Colonic mucosa (tissue), 4 donors: ENCODE data around the gene SNN. TPM values are rescaled to one million over a fixed set of nuclear protein-coding genes. Genes with fewer than 3 reads are reported as not detected.

Experiments used
- DNase-seq: peaks from one replicate; pipeline ENCODE4 v3.0.0-alpha.2; 2020
- H3K27ac ChIP-seq: fragments of 200-600 bp; one replicate; pipeline ENCODE4 v1.8.0; 2021
- H3K27me3 ChIP-seq: fragments of 200-600 bp; one replicate; pipeline ENCODE4 v1.8.0; 2021
- H3K36me3 ChIP-seq: fragments of 200-600 bp; one replicate; pipeline ENCODE4 v1.8.0; 2021
- H3K4me1 ChIP-seq: fragments of 200-600 bp; one replicate; pipeline ENCODE4 v1.8.0; 2021; ENCODE audit warnings: mild to moderate bottlenecking
- H3K4me3 ChIP-seq: fragments of 200-600 bp; one replicate; pipeline ENCODE4 v1.8.0; 2021
- H3K9ac ChIP-seq, 2 donors: one replicate each; pipeline ENCODE4 v1.7.0; 2013; ENCODE audit warnings: control low read depth in 2 of 2, low read depth in 2 of 2, low read length in 2 of 2
- H3K9me3 ChIP-seq: fragments of 200-600 bp; one replicate; pipeline ENCODE4 v1.8.0; 2021
- intact Hi-C: fragments of 100-400 bp; cut with DNase I; formaldehyde crosslinking; loops from one replicate; pipeline ENCODE4 v1.14.1; 2022
- total RNA-seq, 2 donors: library from RNA; stranded (reverse); fragmentation: NEBNext Ultra II Directional in 1 of 2; extraction: Animal tissue kit (Norgen Biotek cat#: 25700) in 1 of 2; gene quantifications; one replicate each; pipeline ENCODE4 v1.2.1, GENCODE V29; 2021
- TF ChIP-seq, protein P1 (sequence below): fragments of 200-600 bp; IDR thresholded peaks from one replicate; pipeline ENCODE4 v1.8.0; 2022; ENCODE audit warnings: antibody characterized with exemption, mild to moderate bottlenecking
- donor health status: healthy.
- donor health status: DM: no; HTN: no; CAD: no.
- donor health status: DM: no; HTN: no; CAD: no.

The SNN gene
- total RNA-seq, result 1 to 10 TPM; 2.4 to 5.6 TPM

DNA sequence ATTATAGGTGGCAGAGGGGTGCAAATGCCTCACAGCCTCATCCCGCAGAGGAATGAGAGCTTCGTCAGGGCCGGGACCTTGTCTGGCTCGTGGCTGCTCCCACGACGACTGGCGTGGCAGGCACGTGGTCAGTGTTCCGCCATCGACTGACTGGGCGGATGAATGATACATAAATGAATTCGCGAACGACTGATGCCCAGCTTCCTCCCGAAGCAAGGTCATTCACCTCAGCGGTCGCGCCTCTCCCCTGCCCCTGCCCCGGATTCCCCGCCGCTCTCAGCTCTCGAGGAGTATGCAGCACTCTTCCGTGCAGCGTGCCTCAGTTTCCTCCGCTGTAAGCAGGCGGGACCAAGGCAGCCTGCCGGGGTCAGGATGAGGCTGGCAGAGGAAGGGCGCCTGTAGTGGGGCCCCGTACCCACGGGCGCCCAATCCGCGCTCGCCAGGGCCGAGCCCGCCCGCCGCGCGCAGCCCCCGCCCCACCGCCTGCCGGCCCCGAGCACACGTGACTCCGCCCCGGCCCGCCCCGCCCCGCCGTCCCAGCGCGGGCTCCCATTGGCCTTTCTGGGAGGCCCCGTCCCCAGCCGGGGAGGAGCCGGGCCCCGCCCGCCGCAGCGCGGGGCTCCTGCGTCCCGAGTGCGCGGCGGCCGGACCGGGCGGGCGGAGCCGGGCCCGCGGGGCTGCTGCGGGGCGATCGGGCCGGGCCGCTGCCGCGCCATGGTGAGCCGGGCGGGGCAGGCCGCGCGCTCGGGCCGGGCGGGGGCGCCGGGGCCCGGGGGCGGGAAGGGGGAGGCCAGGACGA lies at the start of gene SNN:
TSS of gene SNN (plus strand) at position 632 of the 799 bp plus-strand sequence. CDS start 7,605 bp downstream, outside the sequence.
- H3K27me3 ChIP-seq, result no peaks in the 10 kb centered on the region
- peak within 1 kb of the TSS; percentile 61 to 79 for H3K9ac ChIP-seq
- peak within 1 kb of the TSS; percentile 14 for H3K27ac ChIP-seq
- H3K4me1 ChIP-seq, result no peaks in the 10 kb centered on the region
- no peaks in the 10 kb centered on the region for H3K36me3 ChIP-seq
- peak within 1 kb of the TSS; percentile 64 for H3K4me3 ChIP-seq
- intact Hi-C loops, result no loop called here
- peak; percentile 91 for DNase-seq
- TF ChIP-seq, protein P1, sequence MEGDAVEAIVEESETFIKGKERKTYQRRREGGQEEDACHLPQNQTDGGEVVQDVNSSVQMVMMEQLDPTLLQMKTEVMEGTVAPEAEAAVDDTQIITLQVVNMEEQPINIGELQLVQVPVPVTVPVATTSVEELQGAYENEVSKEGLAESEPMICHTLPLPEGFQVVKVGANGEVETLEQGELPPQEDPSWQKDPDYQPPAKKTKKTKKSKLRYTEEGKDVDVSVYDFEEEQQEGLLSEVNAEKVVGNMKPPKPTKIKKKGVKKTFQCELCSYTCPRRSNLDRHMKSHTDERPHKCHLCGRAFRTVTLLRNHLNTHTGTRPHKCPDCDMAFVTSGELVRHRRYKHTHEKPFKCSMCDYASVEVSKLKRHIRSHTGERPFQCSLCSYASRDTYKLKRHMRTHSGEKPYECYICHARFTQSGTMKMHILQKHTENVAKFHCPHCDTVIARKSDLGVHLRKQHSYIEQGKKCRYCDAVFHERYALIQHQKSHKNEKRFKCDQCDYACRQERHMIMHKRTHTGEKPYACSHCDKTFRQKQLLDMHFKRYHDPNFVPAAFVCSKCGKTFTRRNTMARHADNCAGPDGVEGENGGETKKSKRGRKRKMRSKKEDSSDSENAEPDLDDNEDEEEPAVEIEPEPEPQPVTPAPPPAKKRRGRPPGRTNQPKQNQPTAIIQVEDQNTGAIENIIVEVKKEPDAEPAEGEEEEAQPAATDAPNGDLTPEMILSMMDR, result no peak
- H3K9me3 ChIP-seq, result no peaks in the 10 kb centered on the region

DNA sequence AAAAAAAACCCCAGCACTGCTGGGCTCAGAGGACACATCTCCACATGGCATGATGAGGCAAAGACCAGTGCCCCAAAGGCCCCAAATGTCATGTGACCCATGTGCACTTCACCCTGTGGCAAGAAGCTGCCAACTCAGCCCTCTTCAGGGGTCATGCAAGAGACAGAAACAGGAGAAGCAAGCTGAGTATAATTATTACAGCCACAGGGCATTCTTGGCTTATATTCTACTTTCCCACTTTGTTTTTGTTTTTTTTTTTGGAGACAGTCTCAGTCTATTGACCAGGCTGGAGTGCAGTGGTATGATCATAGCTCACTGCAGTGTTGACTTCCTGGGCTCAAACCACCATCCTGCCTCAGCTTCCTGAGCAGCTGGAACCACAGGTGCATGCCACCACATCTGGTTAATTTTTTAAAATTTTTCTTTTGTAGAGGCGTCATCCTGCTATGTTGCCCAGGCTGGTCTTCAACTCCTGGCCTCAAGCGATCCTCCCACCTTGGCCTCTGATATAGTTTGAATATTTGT lies 48.9 kb upstream of the SNN start:
- TF ChIP-seq, protein P1, result no peak
- no peak overlapping the region for H3K9ac ChIP-seq
- no peaks in the 10 kb centered on the region for H3K36me3 ChIP-seq
- H3K4me3 ChIP-seq, result no peak overlapping the region
- intact Hi-C loops, result no loop called here
- H3K4me1 ChIP-seq, result no peaks in the 10 kb centered on the region
- H3K9me3 ChIP-seq, result no peaks in the 10 kb centered on the region
- no peak for DNase-seq
- no peaks in the 10 kb centered on the region for H3K27me3 ChIP-seq
- no peak overlapping the region for H3K27ac ChIP-seq

DNA sequence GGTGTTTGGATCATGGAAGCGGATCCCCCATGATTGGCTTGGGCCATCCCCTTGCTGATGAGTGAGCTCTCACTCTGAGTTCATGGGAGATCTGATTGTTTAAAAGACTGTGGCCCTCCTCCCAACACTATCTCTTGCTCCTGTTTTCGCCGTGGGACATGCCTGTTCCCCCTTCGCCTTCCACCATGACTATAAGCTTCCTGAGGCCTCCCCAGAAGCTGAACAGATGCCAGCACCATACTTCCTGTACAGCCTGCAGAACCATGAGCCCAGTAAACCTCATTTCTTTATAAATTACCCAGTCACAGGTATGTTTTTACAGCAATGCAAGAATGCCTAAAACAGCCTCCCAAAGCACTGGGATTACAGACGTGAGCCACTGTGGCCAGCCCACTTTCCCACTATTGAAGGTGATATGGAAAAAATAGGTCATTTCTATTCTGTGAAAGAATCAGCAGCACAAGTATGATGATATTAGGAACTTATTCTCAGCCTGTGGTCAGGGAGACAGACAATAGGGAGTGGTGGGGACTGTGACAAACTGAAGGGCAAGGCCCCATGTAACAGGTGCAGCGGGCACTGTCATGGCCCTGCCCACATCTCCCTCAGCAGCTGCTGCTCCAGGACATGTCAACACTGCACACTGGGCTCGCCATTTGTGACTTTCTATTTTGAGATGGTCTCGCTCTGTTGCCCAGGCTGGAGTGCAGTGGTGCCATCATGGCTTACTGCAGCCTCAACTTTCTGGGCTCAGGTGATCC lies 47.8 kb upstream of the SNN start:
- Histone ChIP-seq H3K9ac (no peak overlapping the region), H3K4me3 (no peak overlapping the region), H3K27me3 (no peaks in the 10 kb centered on the region), H3K36me3 (no peaks in the 10 kb centered on the region), H3K27ac (no peak overlapping the region), H3K4me1 (no peaks in the 10 kb centered on the region), H3K9me3 (no peaks in the 10 kb centered on the region)
- TF ChIP-seq, protein P1, result no peak
- no peak for DNase-seq
- intact Hi-C loops, result no loop called here

GRCh38 chr16:11621539-11621919 lies 46.7 kb upstream of the SNN start:
- H3K27ac ChIP-seq, result peak overlapping the region; percentile 32
- intact Hi-C loops, result no loop called here
- no peaks in the 10 kb centered on the region for H3K4me1 ChIP-seq
- DNase-seq, result no peak
- no peak overlapping the region for H3K4me3 ChIP-seq
- H3K9me3 ChIP-seq, result no peaks in the 10 kb centered on the region
- TF ChIP-seq, protein P1, result no peak
- no peaks in the 10 kb centered on the region for H3K36me3 ChIP-seq
- H3K9ac ChIP-seq, result peak overlapping the region in 1 of 2 donors; percentile 33
- no peaks in the 10 kb centered on the region for H3K27me3 ChIP-seq

DNA sequence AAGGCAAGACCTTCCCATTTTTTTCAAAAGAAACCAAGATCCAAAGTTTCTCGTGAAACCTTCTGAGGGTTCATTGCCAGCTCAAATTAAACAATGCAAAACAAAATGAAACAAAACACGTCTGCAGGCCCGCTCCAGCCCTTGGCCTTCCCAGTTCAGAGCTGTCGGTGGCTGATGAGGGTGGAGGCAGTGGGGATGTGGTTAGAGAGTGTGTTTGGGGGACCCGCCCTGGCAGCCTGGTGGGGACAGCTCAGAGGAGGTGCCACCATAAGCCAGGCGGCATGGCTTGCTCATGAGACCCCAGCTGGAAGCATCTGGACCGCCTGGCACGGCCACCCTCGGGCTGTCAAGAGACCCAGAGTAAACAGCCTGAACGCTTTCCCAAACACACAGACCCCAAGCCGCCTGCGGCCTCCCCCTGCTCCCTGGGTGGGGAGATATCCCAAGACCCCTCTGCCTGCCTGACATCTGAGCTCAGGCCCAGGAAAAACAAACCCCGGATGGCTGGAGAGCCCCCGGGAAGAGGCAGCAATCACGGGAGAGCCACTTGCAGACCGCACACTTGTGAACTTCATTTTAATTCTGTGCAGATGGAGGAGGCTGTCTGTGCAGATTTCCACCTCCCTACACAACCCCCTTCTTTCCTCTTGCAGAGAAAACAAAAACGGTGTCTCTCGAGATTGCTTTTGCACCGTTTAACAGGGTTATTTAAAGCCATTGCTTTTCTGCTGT lies 46.2 kb upstream of the SNN start:
- H3K27me3 ChIP-seq, result no peaks in the 10 kb centered on the region
- no peaks in the 10 kb centered on the region for H3K4me1 ChIP-seq
- intact Hi-C loops, result no loop called here
- no peaks in the 10 kb centered on the region for H3K9me3 ChIP-seq
- TF ChIP-seq, protein P1, result no peak
- DNase-seq, result no peak
- no peaks in the 10 kb centered on the region for H3K36me3 ChIP-seq
- peak overlapping the region in 1 of 2 donors; percentile 33 for H3K9ac ChIP-seq
- peak overlapping the region; percentile 32 for H3K27ac ChIP-seq
- no peak overlapping the region for H3K4me3 ChIP-seq
